ENCODE results near the gene KLF14.
"Not testable (repeated sequence)": the region's sequence is repeated elsewhere in the genome, so short reads cannot be mapped to it uniquely, and the experiment has no call there.

KLF14 gene

GRCh38 chr7:130733931-130734814 is at the start of gene KLF14:
Gene KLF14, minus strand, starts transcription at chr7:130734207. Its CDS starts 174 bp downstream, at chr7:130734033.
- DNase-seq = no peak

GRCh38 chr7:130781346-130781745 is 47.3 kb upstream of the KLF14 start:
- no peak for DNase-seq

GRCh38 chr7:130777426-130777825 is 43.4 kb upstream of the KLF14 start:
- DNase-seq = no peak

- not testable (repeated sequence) for DNase-seq
Observed at GRCh38 chr7:130772456-130772855, 38.4 kb upstream of the KLF14 start.

- DNase-seq = no peak
Observed at GRCh38 chr7:130768854-130769253, 34.8 kb upstream of the KLF14 start.

GRCh38 chr7:130764569-130764968 is 30.6 kb upstream of the KLF14 start:
- not testable (repeated sequence) for DNase-seq

- peak; percentile 56 for DNase-seq
Observed at GRCh38 chr7:130758429-130759056, 24.5 kb upstream of the KLF14 start.

- DNase-seq = no peak
Observed at GRCh38 chr7:130756316-130756715, 22.3 kb upstream of the KLF14 start.

- no peak for DNase-seq
Observed at GRCh38 chr7:130752424-130752823, 18.4 kb upstream of the KLF14 start.

- no peak for DNase-seq
Observed at GRCh38 chr7:130750755-130751154, 16.7 kb upstream of the KLF14 start.

GRCh38 chr7:130748531-130749389 is 14.8 kb upstream of the KLF14 start:
- no peak for DNase-seq

- DNase-seq = no peak
Observed at GRCh38 chr7:130741331-130741995, 7.5 kb upstream of the KLF14 start.

GRCh38 chr7:130740606-130741005 is 6.6 kb upstream of the KLF14 start:
- no peak for DNase-seq

GRCh38 chr7:130736298-130736900 is 2.4 kb upstream of the KLF14 start:
- DNase-seq = no peak

GRCh38 chr7:130734815-130735716 is 1.1 kb upstream of the KLF14 start:
- DNase-seq = peak; percentile 20

GRCh38 chr7:130732980-130733930 is 752 bp downstream of the KLF14 start:
- no peak for DNase-seq

- DNase-seq = no peak
Observed at GRCh38 chr7:130723784-130724183, 10.2 kb downstream of the KLF14 start.

- peak; percentile 35 for DNase-seq
Observed at GRCh38 chr7:130721486-130722277, 12.3 kb downstream of the KLF14 start.

GRCh38 chr7:130719541-130719940 is 14.5 kb downstream of the KLF14 start:
- no peak for DNase-seq
